GM13976 (cell line): Measurements from ENCODE around the gene FRA10AC1.

ENCODE experiments used
- DNase-seq: peaks from one replicate; pipeline ENCODE4 v3.0.0; 2012; ENCODE audit warnings: low spot score
- in situ Hi-C: fragments of 300-500 bp; cut with MboI; formaldehyde crosslinking; loops from one replicate; pipeline ENCODE4 v1.12.0; 2022; ENCODE audit warnings: low sequenced_read_pairs, mixed read lengths, inconsistent platforms; ENCODE audit not compliant: unreplicated experiment
- TF ChIP-seq, protein P1 (sequence below): IDR thresholded peaks from 2 replicates; pipeline ENCODE4 v1.5.1; 2012; ENCODE audit warnings: borderline replicate concordance, mild to moderate bottlenecking; ENCODE audit not compliant: insufficient read depth; ENCODE audit errors: extremely low read depth, missing control alignments, control extremely low read depth

Gene FRA10AC1

DNA sequence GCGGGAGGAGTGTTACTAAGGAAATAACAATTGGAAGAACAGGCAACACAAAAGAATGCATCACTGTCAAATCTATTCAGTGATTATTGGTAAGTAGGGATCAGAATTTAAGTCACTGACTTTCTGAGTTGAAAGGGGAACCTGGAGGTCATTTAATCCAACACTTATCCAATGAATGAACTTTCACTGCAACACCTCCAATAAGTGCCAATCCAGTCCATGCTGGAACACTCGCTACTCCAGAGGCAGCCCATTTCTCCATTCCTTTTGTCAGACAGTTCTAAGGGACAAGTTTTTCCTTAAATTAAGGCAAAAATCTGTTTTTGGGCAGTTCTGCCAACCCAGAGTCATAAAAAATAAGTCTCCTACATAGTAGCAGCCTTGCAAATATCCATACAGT lies 29.5 kb downstream of the FRA10AC1 start:
- no peak for DNase-seq
- in situ Hi-C loops = no loop called here
- TF ChIP-seq, protein P1, sequence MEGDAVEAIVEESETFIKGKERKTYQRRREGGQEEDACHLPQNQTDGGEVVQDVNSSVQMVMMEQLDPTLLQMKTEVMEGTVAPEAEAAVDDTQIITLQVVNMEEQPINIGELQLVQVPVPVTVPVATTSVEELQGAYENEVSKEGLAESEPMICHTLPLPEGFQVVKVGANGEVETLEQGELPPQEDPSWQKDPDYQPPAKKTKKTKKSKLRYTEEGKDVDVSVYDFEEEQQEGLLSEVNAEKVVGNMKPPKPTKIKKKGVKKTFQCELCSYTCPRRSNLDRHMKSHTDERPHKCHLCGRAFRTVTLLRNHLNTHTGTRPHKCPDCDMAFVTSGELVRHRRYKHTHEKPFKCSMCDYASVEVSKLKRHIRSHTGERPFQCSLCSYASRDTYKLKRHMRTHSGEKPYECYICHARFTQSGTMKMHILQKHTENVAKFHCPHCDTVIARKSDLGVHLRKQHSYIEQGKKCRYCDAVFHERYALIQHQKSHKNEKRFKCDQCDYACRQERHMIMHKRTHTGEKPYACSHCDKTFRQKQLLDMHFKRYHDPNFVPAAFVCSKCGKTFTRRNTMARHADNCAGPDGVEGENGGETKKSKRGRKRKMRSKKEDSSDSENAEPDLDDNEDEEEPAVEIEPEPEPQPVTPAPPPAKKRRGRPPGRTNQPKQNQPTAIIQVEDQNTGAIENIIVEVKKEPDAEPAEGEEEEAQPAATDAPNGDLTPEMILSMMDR = no peak

DNA sequence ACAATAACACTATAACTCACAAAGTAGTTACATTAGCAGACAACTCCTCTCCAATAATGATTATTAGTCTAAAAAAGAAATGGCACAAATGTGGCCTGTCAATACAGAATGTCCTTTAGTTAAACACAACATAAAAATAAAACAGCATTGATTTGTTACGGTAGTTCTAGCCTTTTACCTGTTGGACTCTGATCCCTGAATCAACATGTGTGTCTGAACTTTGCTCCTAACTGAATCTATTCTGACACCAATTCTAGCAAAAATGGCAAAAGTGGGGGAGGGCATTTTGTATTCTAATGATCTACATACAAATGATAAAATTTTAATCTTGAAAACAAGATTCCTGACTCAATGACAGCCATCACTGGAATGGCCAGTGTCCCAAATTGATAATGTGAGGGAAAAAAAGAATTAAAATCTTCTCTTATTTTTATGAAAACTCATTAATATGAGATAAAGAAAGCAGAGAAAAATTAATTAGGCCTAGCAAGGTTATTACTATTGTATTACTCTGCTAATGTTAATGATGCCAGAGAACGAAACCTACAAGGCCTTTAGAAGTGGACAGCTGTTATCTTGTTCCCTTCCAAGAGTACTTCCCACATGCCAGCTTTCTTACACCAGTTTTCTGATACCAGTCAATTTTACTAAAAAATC lies 30.2 kb downstream of the FRA10AC1 start:
- in situ Hi-C loops = no loop called here
- TF ChIP-seq, protein P1 = no peak
- DNase-seq = no peak

DNA sequence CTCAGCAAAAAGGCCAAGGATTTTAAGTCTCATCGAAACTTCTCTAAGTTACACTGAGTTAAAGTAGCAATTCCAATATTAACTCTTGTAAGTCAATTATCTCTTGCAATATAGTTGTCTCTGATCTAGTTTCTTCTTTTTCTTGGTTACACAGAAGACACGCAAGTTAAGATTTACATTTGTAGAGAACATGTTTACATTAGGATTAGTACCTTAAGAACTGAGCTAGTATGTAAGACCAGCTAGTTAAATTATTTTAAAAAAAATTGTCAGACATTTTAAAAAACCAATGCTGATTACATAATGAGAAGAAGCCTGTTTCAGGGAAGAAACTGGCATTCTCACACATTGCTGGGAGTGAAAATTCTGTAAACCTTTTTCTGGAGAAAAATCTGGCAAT lies 31.4 kb downstream of the FRA10AC1 start:
- in situ Hi-C loops = no loop called here
- DNase-seq = no peak
- TF ChIP-seq, protein P1 = no peak

DNA sequence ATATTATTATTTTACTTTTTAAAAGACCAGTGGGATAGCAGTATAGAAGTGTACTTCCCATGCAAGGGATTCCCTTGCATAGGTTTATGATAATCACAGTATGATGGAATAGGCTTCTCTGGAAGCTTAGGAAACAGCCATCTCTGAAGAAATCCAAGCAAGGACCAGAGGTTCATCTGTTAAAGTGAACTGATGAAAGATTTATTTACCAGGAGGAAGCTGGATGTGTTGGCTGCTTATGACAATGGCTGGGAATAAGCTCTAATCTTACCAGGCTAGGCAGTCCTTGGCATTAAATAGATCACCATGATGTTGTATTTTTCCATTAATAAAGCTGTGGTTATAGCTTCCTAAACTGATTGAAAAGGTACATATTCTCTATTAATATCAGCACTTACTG lies 32.0 kb downstream of the FRA10AC1 start:
- in situ Hi-C loops = no loop called here
- no peak for DNase-seq
- TF ChIP-seq, protein P1 = no peak

DNA sequence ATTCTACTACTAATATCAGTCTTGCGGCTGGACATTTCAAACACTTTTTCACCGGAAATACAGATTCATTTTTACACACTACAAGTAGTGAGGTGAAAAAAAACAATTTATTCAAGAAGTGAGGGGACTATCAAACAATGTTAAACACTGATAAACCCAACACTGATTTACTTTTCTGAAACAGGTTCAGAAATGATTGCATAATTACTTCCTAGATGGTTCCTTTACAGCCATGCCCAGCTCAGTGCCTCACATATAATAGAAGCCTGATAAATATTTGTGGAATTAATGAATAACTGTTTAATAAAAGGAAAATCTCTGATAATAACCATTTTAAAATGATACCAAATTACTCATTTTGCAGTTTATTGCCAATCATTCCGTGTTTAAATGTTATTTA lies 34.6 kb downstream of the FRA10AC1 start:
- no peak for DNase-seq
- in situ Hi-C loops = no loop called here
- TF ChIP-seq, protein P1 = no peak

DNA sequence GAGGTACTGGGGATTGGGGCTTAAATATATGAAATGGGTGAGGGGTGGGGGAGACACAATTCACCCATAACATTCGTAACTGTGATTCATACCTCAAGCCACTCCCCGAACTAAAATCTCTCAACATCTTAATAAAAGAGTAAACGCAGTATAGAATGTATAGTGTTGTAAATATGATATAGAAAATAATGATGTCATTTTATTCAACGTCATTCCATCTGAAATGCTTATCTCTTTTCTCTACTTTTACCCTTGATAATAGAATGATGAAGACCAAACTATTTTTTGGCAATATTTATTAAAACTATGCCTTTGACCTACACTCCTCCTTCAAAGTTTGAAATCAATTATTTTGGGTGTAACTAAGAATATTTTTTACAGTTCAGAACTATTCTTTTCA lies 36.4 kb downstream of the FRA10AC1 start:
- in situ Hi-C loops = no loop called here
- TF ChIP-seq, protein P1 = no peak
- no peak for DNase-seq
